Measurements from ENCODE around the gene SLC19A1. TPM values are rescaled to one million over a fixed set of nuclear protein-coding genes. Genes with fewer than 3 reads are reported as not detected.

Gene SLC19A1
- total RNA-seq, 4 donors from 2014 or later: 1.5 to 8.6 (median 5.3) TPM

GRCh38 chr21:45451091-45451740 lies 91.0 kb downstream of the SLC19A1 start:
- peaks cover 0 to 6% of the 10 kb centered on the region in 2 donors for H3K36me3 ChIP-seq
- no peak overlapping the region for H3K4me3 ChIP-seq
- ATAC-seq: no peak
- H3K27ac ChIP-seq: no peak overlapping the region
- peaks cover 0 to 8% (median 0%) of the 10 kb centered on the region in 3 donors for H3K9me3 ChIP-seq
- H3K4me1 ChIP-seq: peaks cover 0 to 41% (median 12%) of the 10 kb centered on the region in 3 donors
- peaks cover 29% of the 10 kb centered on the region for H3K27me3 ChIP-seq
- WGBS, 2 donors (ENCODE audit: low coverage in 1 of 2): 83% methylated on average over 1 of the region's 20 CpGs; no CpG with 5 or more reads in 1 of the 2 donors
- TF ChIP-seq POLR2A (IDR thresholded peaks at IDR 0.05) (no peak), POLR2AphosphoS5 (IDR thresholded peaks at IDR 0.05) (no peak), EP300 (IDR thresholded peaks at IDR 0.05) (no peak), CTCF (IDR thresholded peaks at IDR 0.05) (no peak)

- no peak for ATAC-seq
- TF ChIP-seq CTCF (IDR thresholded peaks at IDR 0.05) (no peak), EP300 (IDR thresholded peaks at IDR 0.05) (no peak), POLR2A (IDR thresholded peaks at IDR 0.05) (no peak)
- peaks cover 23% of the 10 kb centered on the region for H3K27me3 ChIP-seq
- H3K36me3 ChIP-seq: no peaks in the 10 kb centered on the region
- 68% methylated on average over 5 of the region's 24 CpGs; no CpG with 5 or more reads in 1 of the 2 donors for WGBS, 2 donors (ENCODE audit: low coverage in 1 of 2)
- peaks cover 0 to 11% (median 0%) of the 10 kb centered on the region in 3 donors for H3K9me3 ChIP-seq
- peaks cover 0 to 35% (median 12%) of the 10 kb centered on the region in 3 donors for H3K4me1 ChIP-seq
- H3K4me3 ChIP-seq: no peak overlapping the region
- H3K27ac ChIP-seq: no peak overlapping the region
Measured at GRCh38 chr21:45450423-45451090, 91.7 kb downstream of the SLC19A1 start.

GRCh38 chr21:45449658-45450422 lies 92.4 kb downstream of the SLC19A1 start:
- no peak for TF ChIP-seq CTCF (IDR thresholded peaks at IDR 0.05)
- TF ChIP-seq POLR2AphosphoS5 (IDR thresholded peaks at IDR 0.05): no peak
- 70 to 75% methylated on average over 2 to 8 of the region's 22 CpGs for WGBS, 2 donors (ENCODE audit: low coverage in 1 of 2)

DNA sequence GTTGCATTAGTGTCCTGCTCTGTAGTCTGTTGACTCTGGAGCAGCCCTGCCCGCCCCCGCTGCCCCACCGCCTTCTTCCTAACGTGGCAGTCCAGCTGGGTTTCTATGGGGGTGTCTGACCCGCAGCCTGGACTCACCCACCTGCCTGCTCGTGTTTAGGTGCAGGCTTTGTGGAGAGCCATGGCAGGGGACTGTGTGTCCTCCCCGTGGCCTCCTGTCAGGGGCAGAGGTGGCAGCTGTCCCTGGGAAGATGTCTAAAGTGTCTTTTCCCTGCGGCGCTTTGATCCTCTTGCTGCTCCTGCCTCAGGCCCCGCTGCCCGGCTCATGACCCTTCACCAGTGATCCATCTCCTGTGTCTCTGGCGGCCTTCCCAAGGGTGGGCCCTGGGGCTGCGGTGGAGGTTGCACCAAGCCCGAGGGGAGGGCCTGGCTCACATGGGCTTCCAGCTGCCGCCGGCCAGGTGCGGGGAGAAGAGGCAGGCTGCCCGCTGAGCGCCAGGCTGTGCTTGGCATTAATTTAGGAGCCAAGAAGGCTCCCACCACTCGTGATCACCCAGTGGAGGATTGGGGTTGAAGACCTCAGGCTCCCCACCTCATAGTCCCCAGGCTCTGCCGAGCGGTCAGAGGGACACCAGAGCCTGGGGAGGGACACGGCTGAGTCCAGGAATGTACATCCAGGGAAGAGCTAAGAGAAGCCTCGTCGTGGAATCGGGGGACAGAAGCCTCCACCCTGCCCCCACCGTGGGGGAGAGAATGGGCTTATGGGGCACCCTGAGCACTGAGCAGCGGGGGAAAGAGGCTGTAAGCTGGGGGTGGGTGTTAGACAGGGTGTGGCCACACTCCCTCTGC lies 93.2 kb downstream of the SLC19A1 start:
- no peak overlapping the region for H3K27ac ChIP-seq
- peaks cover 0 to 11% (median 0%) of the 10 kb centered on the region in 3 donors for H3K9me3 ChIP-seq
- TF ChIP-seq EP300 (IDR thresholded peaks at IDR 0.05) (no peak), POLR2A (IDR thresholded peaks at IDR 0.05) (no peak)
- H3K27me3 ChIP-seq: peaks cover 11% of the 10 kb centered on the region
- H3K4me1 ChIP-seq: peaks cover 0 to 20% (median 2%) of the 10 kb centered on the region in 3 donors
- ATAC-seq: no peak
- no peak overlapping the region for H3K4me3 ChIP-seq
- no CpG with 5 or more reads among the region's 28 CpGs for WGBS, 2 donors (ENCODE audit: low coverage in 1 of 2)
- no peaks in the 10 kb centered on the region for H3K36me3 ChIP-seq

More at GRCh38 chr21:45449658-45450422, 92.4 kb downstream of the SLC19A1 start:
- H3K36me3 ChIP-seq: no peaks in the 10 kb centered on the region
- peaks cover 0 to 11% (median 0%) of the 10 kb centered on the region in 3 donors for H3K9me3 ChIP-seq
- H3K4me1 ChIP-seq: peaks cover 0 to 28% (median 10%) of the 10 kb centered on the region in 3 donors
- no peak for ATAC-seq
- no peak overlapping the region for H3K4me3 ChIP-seq
- peaks cover 16% of the 10 kb centered on the region for H3K27me3 ChIP-seq
- H3K27ac ChIP-seq: no peak overlapping the region
